Peyer's patch (tissue), 4 donors: ENCODE measurements around the gene CKB. TPM values are rescaled to one million over a fixed set of nuclear protein-coding genes. Genes with fewer than 3 reads are reported as not detected.

Experiments
- DNase-seq, 3 donors: peaks; one replicate each; pipeline ENCODE4 v3.0.0-alpha.2; 2017 to 2019
- H3K27ac ChIP-seq, 4 donors: fragments of 200-600 bp; sonication (generic); one replicate each; pipeline ENCODE4 v1.5.1; 2016 to 2019
- H3K27me3 ChIP-seq, 2 donors: fragments of 200-600 bp; sonication (generic); one replicate each; pipeline ENCODE4 v1.5.1; 2019
- H3K36me3 ChIP-seq, 3 donors: fragments of 200-600 bp; sonication (generic); one replicate each; pipeline ENCODE4 v1.5.1; 2016 to 2019
- H3K4me1 ChIP-seq, 4 donors: fragments of 200-600 bp; sonication (generic); one replicate each; pipeline ENCODE4 v1.5.1; 2016 to 2019
- H3K4me3 ChIP-seq, 4 donors: fragments of 200-600 bp; sonication (generic); 1 replicate in 3 of 4; 2 replicates in 1 of 4; pipeline ENCODE4 v1.5.1; 2016 to 2019; ENCODE audit warnings: mild to moderate bottlenecking in 1 of 4
- H3K9me3 ChIP-seq, 4 donors: fragments of 200-600 bp; sonication (generic); one replicate each; pipeline ENCODE4 v1.5.1; 2016 to 2019; ENCODE audit warnings: mild to moderate bottlenecking in 1 of 4
- POLR2A ChIP-seq, 2 donors: fragments of 450-650 bp; IDR thresholded peaks; one replicate each; pipeline ENCODE4 v1.5.1; 2017; ENCODE audit warnings: antibody characterized with exemption in 2 of 2, mild to moderate bottlenecking in 2 of 2, moderate library complexity in 2 of 2
- total RNA-seq, 4 donors: library from RNA; depleted of rRNA; stranded (reverse); fragments of >200 nt; gene quantifications; one replicate each; pipeline ENCODE4 v1.1.0, GENCODE V29; 2016
- TF ChIP-seq, protein P1 (sequence below), 6 experiments: fragments of 450-650 bp in 4 of 6; fragments of 200-600 bp in 2 of 6; sonication (generic) in 1 of 6; IDR thresholded peaks; one replicate each; pipeline ENCODE4 v1.5.1; 2017 to 2019; ENCODE audit warnings: antibody characterized with exemption in 6 of 6, mild to moderate bottlenecking in 3 of 6, moderate library complexity in 1 of 6

Gene CKB
- total RNA-seq, 4 donors from 2014 or later = 40.1 to 101 (median 68.4) TPM

DNA sequence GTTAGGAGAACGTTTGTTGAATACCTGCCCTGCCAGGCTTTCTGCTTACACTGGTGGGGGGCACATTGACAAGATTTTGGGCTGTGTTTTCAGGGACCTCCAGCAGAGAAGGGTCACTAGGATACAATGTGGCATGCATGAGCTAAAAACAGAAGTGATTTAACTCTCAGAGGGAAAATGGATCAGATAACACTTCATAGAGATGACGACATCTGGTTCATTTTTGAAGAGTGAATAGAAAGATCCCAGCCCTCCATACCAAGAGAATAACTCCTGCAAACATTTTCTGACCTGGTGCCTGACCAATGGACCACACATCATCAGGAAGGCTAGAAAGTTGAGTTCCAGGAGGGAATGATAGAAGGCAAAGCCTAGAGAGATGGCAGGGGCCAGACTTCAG lies 33.7 kb downstream of the CKB start:
- Histone ChIP-seq H3K4me3 (no peak overlapping the region), H3K4me1 (peaks cover 0 to 3% (median 0%) of the 10 kb centered on the region in 4 donors), H3K36me3 (peaks cover 0 to 65% (median 0%) of the 10 kb centered on the region in 3 donors), H3K9me3 (no peaks in the 10 kb centered on the region), H3K27me3 (no peaks in the 10 kb centered on the region), H3K27ac (no peak overlapping the region)
- no peak for TF ChIP-seq POLR2A (IDR thresholded peaks at IDR 0.05)
- TF ChIP-seq, protein P1, sequence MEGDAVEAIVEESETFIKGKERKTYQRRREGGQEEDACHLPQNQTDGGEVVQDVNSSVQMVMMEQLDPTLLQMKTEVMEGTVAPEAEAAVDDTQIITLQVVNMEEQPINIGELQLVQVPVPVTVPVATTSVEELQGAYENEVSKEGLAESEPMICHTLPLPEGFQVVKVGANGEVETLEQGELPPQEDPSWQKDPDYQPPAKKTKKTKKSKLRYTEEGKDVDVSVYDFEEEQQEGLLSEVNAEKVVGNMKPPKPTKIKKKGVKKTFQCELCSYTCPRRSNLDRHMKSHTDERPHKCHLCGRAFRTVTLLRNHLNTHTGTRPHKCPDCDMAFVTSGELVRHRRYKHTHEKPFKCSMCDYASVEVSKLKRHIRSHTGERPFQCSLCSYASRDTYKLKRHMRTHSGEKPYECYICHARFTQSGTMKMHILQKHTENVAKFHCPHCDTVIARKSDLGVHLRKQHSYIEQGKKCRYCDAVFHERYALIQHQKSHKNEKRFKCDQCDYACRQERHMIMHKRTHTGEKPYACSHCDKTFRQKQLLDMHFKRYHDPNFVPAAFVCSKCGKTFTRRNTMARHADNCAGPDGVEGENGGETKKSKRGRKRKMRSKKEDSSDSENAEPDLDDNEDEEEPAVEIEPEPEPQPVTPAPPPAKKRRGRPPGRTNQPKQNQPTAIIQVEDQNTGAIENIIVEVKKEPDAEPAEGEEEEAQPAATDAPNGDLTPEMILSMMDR (IDR thresholded peaks at IDR 0.05) = no peak
- DNase-seq = no peak

DNA sequence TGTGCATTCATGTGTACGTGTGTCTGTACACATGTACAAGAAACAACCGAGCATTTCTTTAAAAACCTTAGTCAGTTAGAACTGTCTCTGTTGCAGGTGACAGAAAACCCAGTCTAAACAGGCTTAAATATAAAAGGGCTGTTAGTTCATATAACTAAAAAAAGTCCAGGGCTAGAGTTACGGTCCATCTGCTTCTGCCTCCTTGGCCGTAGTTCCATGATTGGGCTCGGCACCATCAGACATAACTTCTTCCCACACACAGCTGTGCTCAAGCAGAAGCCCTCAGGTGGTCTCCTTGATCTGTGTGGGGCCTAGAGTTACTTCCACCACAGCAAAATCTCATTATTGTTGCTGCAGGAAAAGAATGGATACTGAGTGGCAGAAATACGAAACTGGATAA lies 34.6 kb downstream of the CKB start:
- H3K36me3 ChIP-seq = peaks cover 0 to 58% (median 0%) of the 10 kb centered on the region in 3 donors

DNA sequence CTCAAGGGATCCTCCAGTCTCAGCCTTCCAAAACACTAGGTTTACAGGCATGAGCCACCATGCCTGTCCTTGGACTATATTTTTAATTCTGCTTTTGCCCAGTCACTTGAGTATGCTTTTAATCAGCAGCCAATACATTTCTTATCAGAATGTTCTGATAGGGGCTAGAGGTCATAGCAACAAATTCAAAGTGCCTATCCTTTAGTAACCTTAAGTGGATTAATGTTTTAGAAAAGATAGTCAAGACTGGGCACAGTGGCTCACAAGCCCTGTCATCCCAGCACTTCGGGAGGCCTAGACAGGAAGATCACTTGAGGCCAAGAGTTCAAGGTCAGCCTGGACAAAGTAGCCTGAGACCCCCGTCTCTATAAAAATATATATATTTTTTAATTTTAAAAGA lies 37.1 kb downstream of the CKB start:
- Histone ChIP-seq H3K36me3 (peaks cover 0 to 53% (median 0%) of the 10 kb centered on the region in 3 donors), H3K9me3 (no peaks in the 10 kb centered on the region), H3K4me1 (peaks cover 0 to 5% (median 0%) of the 10 kb centered on the region in 4 donors), H3K27me3 (no peaks in the 10 kb centered on the region), H3K27ac (no peak overlapping the region), H3K4me3 (no peak overlapping the region)
- TF ChIP-seq, protein P1 (IDR thresholded peaks at IDR 0.05) = no peak
- TF ChIP-seq POLR2A (IDR thresholded peaks at IDR 0.05) = no peak
- no peak for DNase-seq

More for the DNA sequence above, 34.6 kb downstream of the CKB start:
- no peaks in the 10 kb centered on the region for H3K27me3 ChIP-seq
- H3K4me1 ChIP-seq = peaks cover 0 to 5% (median 0%) of the 10 kb centered on the region in 4 donors
- no peaks in the 10 kb centered on the region for H3K9me3 ChIP-seq
- DNase-seq = no peak
- H3K4me3 ChIP-seq = no peak overlapping the region
- H3K27ac ChIP-seq = no peak overlapping the region
- TF ChIP-seq, protein P1 (IDR thresholded peaks at IDR 0.05) = no peak
- no peak for TF ChIP-seq POLR2A (IDR thresholded peaks at IDR 0.05)

DNA sequence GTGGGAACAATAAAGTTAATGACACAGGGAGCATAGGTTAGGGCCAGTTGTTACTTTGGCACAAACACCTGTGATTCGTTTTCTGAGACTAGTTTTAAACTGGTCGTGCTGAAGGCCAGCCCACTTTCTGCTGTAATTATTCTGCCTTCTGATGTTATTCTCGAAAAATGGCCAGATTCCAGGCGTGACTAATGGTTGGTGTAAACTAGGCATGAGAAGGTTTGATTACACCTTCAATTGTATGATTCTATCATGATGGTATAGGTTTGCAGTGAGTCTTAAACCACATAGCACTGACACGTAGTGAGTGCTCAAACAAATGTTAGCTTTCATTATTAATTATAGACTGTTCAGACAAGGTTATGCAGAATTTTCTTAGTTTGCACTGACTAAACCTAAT lies 39.0 kb downstream of the CKB start:
- Histone ChIP-seq H3K4me1 (peaks cover 0 to 5% (median 2%) of the 10 kb centered on the region in 4 donors), H3K9me3 (no peaks in the 10 kb centered on the region), H3K27ac (no peak overlapping the region), H3K36me3 (peaks cover 0 to 54% (median 0%) of the 10 kb centered on the region in 3 donors), H3K27me3 (no peaks in the 10 kb centered on the region), H3K4me3 (no peak overlapping the region)
- peak in 1 of 3 donors; percentile 52 for DNase-seq
- no peak for TF ChIP-seq POLR2A (IDR thresholded peaks at IDR 0.05)
- TF ChIP-seq, protein P1 (IDR thresholded peaks at IDR 0.05) = no peak

DNA sequence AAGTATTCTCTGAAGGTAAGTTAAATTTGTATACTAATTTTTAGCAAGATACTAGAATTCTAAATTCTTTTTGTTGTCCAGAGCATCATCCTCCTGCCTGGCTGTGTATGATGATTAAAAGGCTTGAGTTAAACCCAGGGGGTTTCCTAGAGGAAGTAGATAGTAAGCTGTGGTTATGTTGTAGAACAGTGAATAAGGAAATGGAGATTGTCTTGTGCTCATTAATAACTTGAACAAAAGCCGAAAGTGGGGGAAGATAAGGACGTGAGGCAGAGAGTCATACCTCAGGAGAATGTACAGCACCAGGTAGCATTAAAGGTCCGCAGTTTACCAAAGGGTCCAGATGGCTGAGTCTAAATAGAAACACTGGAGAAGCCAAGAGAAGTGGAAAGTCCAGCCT lies 42.0 kb downstream of the CKB start:
- TF ChIP-seq, protein P1 (IDR thresholded peaks at IDR 0.05) = no peak
- TF ChIP-seq POLR2A (IDR thresholded peaks at IDR 0.05) = no peak
- no peak overlapping the region for H3K27ac ChIP-seq
- H3K27me3 ChIP-seq = no peaks in the 10 kb centered on the region
- peaks cover 0 to 5% (median 2%) of the 10 kb centered on the region in 4 donors for H3K4me1 ChIP-seq
- peaks cover 0 to 67% (median 0%) of the 10 kb centered on the region in 3 donors for H3K36me3 ChIP-seq
- no peak for DNase-seq
- no peaks in the 10 kb centered on the region for H3K9me3 ChIP-seq
- H3K4me3 ChIP-seq = no peak overlapping the region

DNA sequence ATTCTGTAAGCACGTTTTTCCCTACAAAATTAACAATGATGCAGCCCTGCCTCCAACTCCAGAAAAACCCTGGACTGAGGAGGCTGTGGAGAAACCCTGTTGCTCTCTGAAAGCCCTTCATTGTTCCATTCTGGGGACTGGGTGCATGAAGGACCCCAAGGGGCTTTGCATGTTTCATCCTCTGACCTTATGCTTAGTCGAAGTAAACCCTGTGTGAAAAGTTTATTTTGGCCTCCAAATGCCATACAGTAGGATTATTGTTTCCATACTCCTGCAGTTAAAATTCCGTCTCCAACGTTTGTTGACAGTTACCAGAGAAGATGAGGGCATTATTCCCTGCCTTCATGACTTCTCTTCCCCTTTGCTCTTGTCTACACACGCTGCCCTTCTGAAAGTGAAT lies 46.0 kb downstream of the CKB start:
- Histone ChIP-seq H3K9me3 (no peaks in the 10 kb centered on the region), H3K27ac (no peak overlapping the region), H3K27me3 (no peaks in the 10 kb centered on the region), H3K4me3 (no peak overlapping the region), H3K36me3 (peaks cover 0 to 93% (median 0%) of the 10 kb centered on the region in 3 donors), H3K4me1 (peaks cover 0 to 4% (median 0%) of the 10 kb centered on the region in 4 donors)
- TF ChIP-seq, protein P1 (IDR thresholded peaks at IDR 0.05) = no peak
- TF ChIP-seq POLR2A (IDR thresholded peaks at IDR 0.05) = no peak
- DNase-seq = no peak
